Tibial nerve (tissue), 4 donors: ENCODE measurements around the gene SKI. TPM values are rescaled to one million over a fixed set of nuclear protein-coding genes. Genes with fewer than 3 reads are reported as not detected.

Source experiments
- DNase-seq, 2 donors: peaks; one replicate each; pipeline ENCODE4 v3.0.0-alpha.2; 2019; ENCODE audit warnings: low spot score in 2 of 2
- H3K27ac ChIP-seq, 4 donors: fragments of 200-600 bp; sonication (generic) in 3 of 4; one replicate each; pipeline ENCODE4 v1.5.1; 2017 to 2019; ENCODE audit warnings: mild to moderate bottlenecking in 1 of 4
- H3K27me3 ChIP-seq, 2 donors: fragments of 200-600 bp; sonication (generic) in 1 of 2; one replicate each; pipeline versions ENCODE4 v1.5.1 to v1.6.0; 2017 to 2019
- H3K36me3 ChIP-seq, 3 donors: fragments of 200-600 bp; sonication (generic); one replicate each; pipeline ENCODE4 v1.5.1; 2018 to 2019
- H3K4me1 ChIP-seq, 4 donors: fragments of 200-600 bp; sonication (generic) in 3 of 4; one replicate each; pipeline ENCODE4 v1.5.1; 2017 to 2019
- H3K4me3 ChIP-seq, 4 donors: fragments of 200-600 bp; sonication (generic) in 3 of 4; one replicate each; pipeline ENCODE4 v1.5.1; 2017 to 2019; ENCODE audit warnings: mild to moderate bottlenecking in 1 of 4, moderate library complexity in 1 of 4
- H3K9me3 ChIP-seq, 4 donors: fragments of 200-600 bp; sonication (generic) in 3 of 4; one replicate each; pipeline ENCODE4 v1.5.1; 2017 to 2019
- CTCF ChIP-seq, 5 experiments: fragments of 200-600 bp in 3 of 5; fragments of 450-650 bp in 2 of 5; sonication (generic) in 3 of 5; IDR thresholded peaks; one replicate each; pipeline ENCODE4 v1.5.1; 2016 to 2019; ENCODE audit warnings: antibody characterized with exemption in 5 of 5, mild to moderate bottlenecking in 3 of 5, moderate library complexity in 2 of 5
- EP300 ChIP-seq, 2 donors: sonication (generic); formaldehyde crosslinking; IDR thresholded peaks; one replicate each; pipeline ENCODE4 v1.6.1; 2017; ENCODE audit warnings: antibody characterized with exemption in 2 of 2, mild to moderate bottlenecking in 1 of 2
- POLR2A ChIP-seq, 2 donors: fragments of 450-650 bp; IDR thresholded peaks; one replicate each; pipeline ENCODE4 v1.6.1; 2017; ENCODE audit warnings: antibody characterized with exemption in 2 of 2, mild to moderate bottlenecking in 2 of 2, moderate library complexity in 2 of 2
- WGBS, 2 donors: methylation state at CpG; one replicate each; pipeline ENCODE4 v1.1.5; 2018; 5-methylcytosine and 5-hydroxymethylcytosine counted together
- total RNA-seq, 4 donors: library from RNA; depleted of rRNA; stranded (reverse); fragments of >200 nt; gene quantifications; one replicate each; pipeline ENCODE4 v1.1.0, GENCODE V29; 2016

SKI gene
- total RNA-seq, 4 donors from 2014 or later = 62.8 to 100 (median 72.2) TPM

GRCh38 chr1:2341706-2342383 lies 113.7 kb downstream of the SKI start:
- Histone ChIP-seq H3K27me3 (no peaks in the 10 kb centered on the region), H3K9me3 (no peaks in the 10 kb centered on the region), H3K4me1 (no peaks in the 10 kb centered on the region), H3K4me3 (no peak overlapping the region), H3K36me3 (peaks cover 0 to 3% (median 0%) of the 10 kb centered on the region in 3 donors), H3K27ac (no peak overlapping the region)
- WGBS, 2 donors = 75 to 77% methylated on average over 29 of the region's 29 CpGs
- TF ChIP-seq EP300 (IDR thresholded peaks at IDR 0.05) (no peak), CTCF (IDR thresholded peaks at IDR 0.05) (no peak)
- DNase-seq = no peak

GRCh38 chr1:2342384-2343022 lies 114.4 kb downstream of the SKI start:
- TF ChIP-seq CTCF (IDR thresholded peaks at IDR 0.05) (no peak), EP300 (IDR thresholded peaks at IDR 0.05) (no peak), POLR2A (IDR thresholded peaks at IDR 0.05) (no peak)
- WGBS, 2 donors = 77 to 78% methylated on average over 21 of the region's 21 CpGs
- no peak overlapping the region for H3K4me3 ChIP-seq

GRCh38 chr1:2343023-2343935 lies 115.2 kb downstream of the SKI start:
- DNase-seq = no peak
- TF ChIP-seq EP300 (IDR thresholded peaks at IDR 0.05) = no peak
- no peak for TF ChIP-seq CTCF (IDR thresholded peaks at IDR 0.05)
- no peak for TF ChIP-seq POLR2A (IDR thresholded peaks at IDR 0.05)

More at GRCh38 chr1:2342384-2343022, 114.4 kb downstream of the SKI start:
- Histone ChIP-seq H3K4me1 (no peaks in the 10 kb centered on the region), H3K9me3 (no peaks in the 10 kb centered on the region), H3K27ac (no peak overlapping the region), H3K36me3 (peaks cover 0 to 3% (median 0%) of the 10 kb centered on the region in 3 donors), H3K27me3 (no peaks in the 10 kb centered on the region)
- DNase-seq = no peak

GRCh38 chr1:2344121-2344681 lies 116.1 kb downstream of the SKI start:
- Histone ChIP-seq H3K27ac (no peak overlapping the region), H3K36me3 (no peaks in the 10 kb centered on the region), H3K9me3 (no peaks in the 10 kb centered on the region), H3K4me1 (no peaks in the 10 kb centered on the region), H3K4me3 (no peak overlapping the region), H3K27me3 (no peaks in the 10 kb centered on the region)
- no peak for TF ChIP-seq EP300 (IDR thresholded peaks at IDR 0.05)
- TF ChIP-seq POLR2A (IDR thresholded peaks at IDR 0.05) = no peak
- TF ChIP-seq CTCF (IDR thresholded peaks at IDR 0.05) = no peak
- no peak for DNase-seq
- WGBS, 2 donors = 88 to 91% methylated on average over 23 to 24 of the region's 24 CpGs

More at GRCh38 chr1:2343023-2343935, 115.2 kb downstream of the SKI start:
- H3K4me3 ChIP-seq = no peak overlapping the region
- H3K4me1 ChIP-seq = no peaks in the 10 kb centered on the region
- H3K9me3 ChIP-seq = no peaks in the 10 kb centered on the region
- no peak overlapping the region for H3K27ac ChIP-seq
- 81 to 83% methylated on average over 18 to 35 of the region's 39 CpGs for WGBS, 2 donors
- H3K36me3 ChIP-seq = peaks cover 0 to 1% (median 0%) of the 10 kb centered on the region in 3 donors
- no peaks in the 10 kb centered on the region for H3K27me3 ChIP-seq
